Upper lobe of left lung (tissue), 4 donors: ENCODE data around the gene TRAF1.

Source experiments
- CTCF ChIP-seq, 6 experiments: fragments of 450-650 bp in 4 of 6; fragments of 200-600 bp in 2 of 6; sonication (generic) in 2 of 6; IDR thresholded peaks; one replicate each; pipeline ENCODE4 v1.5.1; 2016 to 2019; ENCODE audit warnings: antibody characterized with exemption in 6 of 6
- EP300 ChIP-seq, 4 donors: sonication (generic); formaldehyde crosslinking; IDR thresholded peaks; one replicate each; pipeline ENCODE4 v1.5.1; 2017; ENCODE audit warnings: antibody characterized with exemption in 4 of 4, control low read depth in 2 of 4
- POLR2A ChIP-seq, 4 donors: fragments of 450-650 bp; IDR thresholded peaks; one replicate each; pipeline ENCODE4 v1.5.1; 2016 to 2017; ENCODE audit warnings: antibody characterized with exemption in 4 of 4, mild to moderate bottlenecking in 2 of 4

- TF ChIP-seq CTCF (IDR thresholded peaks at IDR 0.05) = no peak
- no peak for TF ChIP-seq EP300 (IDR thresholded peaks at IDR 0.05)
- TF ChIP-seq POLR2A (IDR thresholded peaks at IDR 0.05) = no peak
Measured at GRCh38 chr9:120927269-120928014, 846 bp upstream of the TRAF1 start.
